Tibial artery (tissue), 4 donors: ENCODE results near the gene NMT1.
A peak's percentile ranks its signal among the peaks of the same experiment; 100 is the strongest.

Source experiments
- DNase-seq, 2 donors: peaks; one replicate each; pipeline ENCODE4 v3.0.0-alpha.2; 2019
- H3K27ac ChIP-seq, 2 donors: fragments of 200-600 bp; sonication (generic) in 1 of 2; 1 replicate in 1 of 2; 2 replicates in 1 of 2; pipeline ENCODE4 v1.5.1; 2018 to 2019; ENCODE audit warnings: mild to moderate bottlenecking in 1 of 2
- H3K27me3 ChIP-seq, 2 donors: fragments of 200-600 bp; sonication (generic) in 1 of 2; one replicate each; pipeline versions ENCODE4 v1.5.1 to v1.6.0; 2016 to 2019
- H3K36me3 ChIP-seq, 3 donors: fragments of 200-600 bp; sonication (generic) in 2 of 3; one replicate each; pipeline ENCODE4 v1.5.1; 2016 to 2019; ENCODE audit warnings: mild to moderate bottlenecking in 2 of 3
- H3K4me1 ChIP-seq, 4 donors: fragments of 200-600 bp; sonication (generic) in 2 of 4; 1 replicate in 3 of 4; 2 replicates in 1 of 4; pipeline ENCODE4 v1.5.1; 2016 to 2019
- H3K4me3 ChIP-seq, 2 donors: fragments of 200-600 bp; sonication (generic) in 1 of 2; 1 replicate in 1 of 2; 2 replicates in 1 of 2; pipeline ENCODE4 v1.5.1; 2018 to 2019; ENCODE audit warnings: mild to moderate bottlenecking in 2 of 2
- H3K9me3 ChIP-seq, 3 donors: fragments of 200-600 bp; sonication (generic) in 1 of 3; one replicate each; pipeline ENCODE4 v1.5.1; 2016 to 2019
- CTCF ChIP-seq, 2 experiments: fragments of 200-600 bp in 1 of 2; fragments of 450-650 bp in 1 of 2; IDR thresholded peaks; one replicate each; pipeline ENCODE4 v1.5.1; 2017 to 2019; ENCODE audit warnings: antibody characterized with exemption in 2 of 2, mild to moderate bottlenecking in 1 of 2, moderate library complexity in 1 of 2
- intact Hi-C: fragments of 100-400 bp; cut with DNase I; formaldehyde crosslinking; loops from one replicate; pipeline ENCODE4 v1.15.0; 2023; ENCODE audit warnings: low total_unique reads

The NMT1 gene

GRCh38 chr17:45098869-45099616, 37.9 kb downstream of the NMT1 start:
- Histone ChIP-seq H3K4me3 (no peak overlapping the region), H3K36me3 (peaks cover 78 to 92% (median 87%) of the 10 kb centered on the region in 3 donors), H3K9me3 (no peaks in the 10 kb centered on the region), H3K4me1 (peaks cover 0 to 60% (median 36%) of the 10 kb centered on the region in 4 donors), H3K27me3 (no peaks in the 10 kb centered on the region), H3K27ac (peak overlapping the region; percentile 67 to 84)
- peak; percentile 91 to 93 for TF ChIP-seq CTCF (IDR thresholded peaks at IDR 0.05)
- peak; percentile 91 to 94 for DNase-seq
- intact Hi-C loops: loop anchor here (5.0 kb wide), 2 partner anchors 33 to 47 kb away; partner anchors contain the start of genes DCAKD and PLCD3

GRCh38 chr17:45101546-45101882, 40.4 kb downstream of the NMT1 start:
- Histone ChIP-seq H3K9me3 (no peaks in the 10 kb centered on the region), H3K4me3 (no peak overlapping the region), H3K27me3 (no peaks in the 10 kb centered on the region), H3K4me1 (peaks cover 0 to 35% (median 22%) of the 10 kb centered on the region in 4 donors), H3K27ac (peak overlapping the region; percentile 29 to 39), H3K36me3 (peaks cover 84 to 97% (median 92%) of the 10 kb centered on the region in 3 donors)
- no peak for TF ChIP-seq CTCF (IDR thresholded peaks at IDR 0.05)
- DNase-seq: no peak
- intact Hi-C loops: loop anchor here (5.0 kb wide), 1 partner anchor 79 kb away; no protein-coding TSS in a partner anchor

GRCh38 chr17:45101883-45102811, 41.0 kb downstream of the NMT1 start:
- peak overlapping the region; percentile 29 to 39 for H3K27ac ChIP-seq
- DNase-seq: no peak
- intact Hi-C loops: loop anchor here (5.0 kb wide), 1 partner anchor 80 kb away; no protein-coding TSS in a partner anchor
- H3K4me1 ChIP-seq: peaks cover 0 to 34% (median 21%) of the 10 kb centered on the region in 4 donors
- TF ChIP-seq CTCF (IDR thresholded peaks at IDR 0.05): no peak
- H3K9me3 ChIP-seq: no peaks in the 10 kb centered on the region
- no peak overlapping the region for H3K4me3 ChIP-seq
- H3K27me3 ChIP-seq: no peaks in the 10 kb centered on the region
- peaks cover 84 to 97% (median 92%) of the 10 kb centered on the region in 3 donors for H3K36me3 ChIP-seq

- no peak for DNase-seq
- H3K4me1 ChIP-seq: peaks cover 0 to 35% (median 23%) of the 10 kb centered on the region in 4 donors
- intact Hi-C loops: loop anchor here (5.0 kb wide), 1 partner anchor 81 kb away; no protein-coding TSS in a partner anchor
- H3K27me3 ChIP-seq: no peaks in the 10 kb centered on the region
- no peaks in the 10 kb centered on the region for H3K9me3 ChIP-seq
- peak overlapping the region in 1 of 2 donors; percentile 39 for H3K27ac ChIP-seq
- TF ChIP-seq CTCF (IDR thresholded peaks at IDR 0.05): no peak
- no peak overlapping the region for H3K4me3 ChIP-seq
- H3K36me3 ChIP-seq: peaks cover 81 to 97% (median 92%) of the 10 kb centered on the region in 3 donors
Measured at GRCh38 chr17:45102856-45103255, 41.7 kb downstream of the NMT1 start.

- peaks cover 81 to 97% (median 92%) of the 10 kb centered on the region in 3 donors for H3K36me3 ChIP-seq
- TF ChIP-seq CTCF (IDR thresholded peaks at IDR 0.05): no peak
- peak overlapping the region in 1 of 2 donors; percentile 39 for H3K27ac ChIP-seq
- intact Hi-C loops: loop anchor here (5.0 kb wide), 1 partner anchor 81 kb away; no protein-coding TSS in a partner anchor
- H3K4me3 ChIP-seq: no peak overlapping the region
- no peaks in the 10 kb centered on the region for H3K27me3 ChIP-seq
- no peaks in the 10 kb centered on the region for H3K9me3 ChIP-seq
- peaks cover 0 to 38% (median 20%) of the 10 kb centered on the region in 4 donors for H3K4me1 ChIP-seq
- DNase-seq: no peak
Measured at GRCh38 chr17:45103269-45103795, 42.2 kb downstream of the NMT1 start.
